GM19452 (cell line): ENCODE results near the gene ZNRF3.
"Not testable (repeated sequence)": the region's sequence is repeated elsewhere in the genome, so short reads cannot be mapped to it uniquely, and the experiment has no call there.

Experiments
- ATAC-seq: cut with Tn5 transposase; IDR thresholded peaks from one replicate; pipeline ENCODE4 v1.9.1; 2021; ENCODE audit not compliant: unreplicated experiment

ZNRF3 gene

GRCh38 chr22:29080106-29080975 is 197.0 kb downstream of the ZNRF3 start:
- no peak for ATAC-seq

- ATAC-seq, result no peak
These were observed 198.3 kb downstream of the ZNRF3 start for GRCh38 chr22:29081517-29082236.

GRCh38 chr22:29082826-29083545 is 199.6 kb downstream of the ZNRF3 start:
- no peak for ATAC-seq

GRCh38 chr22:29083576-29083932 is 200.2 kb downstream of the ZNRF3 start:
- ATAC-seq, result not testable (repeated sequence)

- no peak for ATAC-seq
These were observed 200.7 kb downstream of the ZNRF3 start for GRCh38 chr22:29083933-29084591.

GRCh38 chr22:29087012-29087411 is 203.6 kb downstream of the ZNRF3 start:
- ATAC-seq, result no peak

GRCh38 chr22:29088809-29089208 is 205.4 kb downstream of the ZNRF3 start:
- ATAC-seq, result no peak

- ATAC-seq, result no peak
These were observed 206.1 kb downstream of the ZNRF3 start for GRCh38 chr22:29089507-29089906.

GRCh38 chr22:29090039-29090438 is 206.7 kb downstream of the ZNRF3 start:
- no peak for ATAC-seq

- no peak for ATAC-seq
These were observed 208.9 kb downstream of the ZNRF3 start for GRCh38 chr22:29092243-29092642.

- ATAC-seq, result no peak
These were observed 209.7 kb downstream of the ZNRF3 start for GRCh38 chr22:29093030-29093429.

- ATAC-seq, result no peak
These were observed 210.3 kb downstream of the ZNRF3 start for GRCh38 chr22:29093501-29094300.

- no peak for ATAC-seq
These were observed 212.1 kb downstream of the ZNRF3 start for GRCh38 chr22:29095459-29095858.

- no peak for ATAC-seq
These were observed 213.6 kb downstream of the ZNRF3 start for GRCh38 chr22:29096736-29097669.

GRCh38 chr22:29098296-29098695 is 214.9 kb downstream of the ZNRF3 start:
- ATAC-seq, result no peak

- no peak for ATAC-seq
These were observed 218.9 kb downstream of the ZNRF3 start for GRCh38 chr22:29102300-29102699.

- ATAC-seq, result no peak
These were observed 219.7 kb downstream of the ZNRF3 start for GRCh38 chr22:29103121-29103520.

- no peak for ATAC-seq
These were observed 222.1 kb downstream of the ZNRF3 start for GRCh38 chr22:29105468-29105867.

- no peak for ATAC-seq
These were observed 223.5 kb downstream of the ZNRF3 start for GRCh38 chr22:29106839-29107238.
